NCI-H345 treated with DMSO at 0.1 percent for 48 hours (cell line): ENCODE measurements around the gene PTCH1.

Experiments
- DNase-seq: peaks from one replicate; lab custom pipeline; 2025; ENCODE audit not compliant: unreplicated experiment; lab: John Stamatoyannopoulos, UW

Gene PTCH1

GRCh38 chr9:95516734-95517558, at the start of gene PTCH1:
PTCH1 (minus strand) TSS chr9:95516971.
- DNase-seq: no peak

- DNase-seq: no peak
Measured at GRCh38 chr9:95565982-95566381, 49.2 kb upstream of the PTCH1 start.

- no peak for DNase-seq
Measured at GRCh38 chr9:95561913-95562312, 45.1 kb upstream of the PTCH1 start.

GRCh38 chr9:95557142-95557541, 40.4 kb upstream of the PTCH1 start:
- DNase-seq: no peak

- DNase-seq: no peak
Measured at GRCh38 chr9:95556521-95556920, 39.8 kb upstream of the PTCH1 start.

GRCh38 chr9:95552814-95553546, 36.2 kb upstream of the PTCH1 start:
- no peak for DNase-seq

- DNase-seq: no peak
Measured at GRCh38 chr9:95552255-95552654, 35.5 kb upstream of the PTCH1 start.

GRCh38 chr9:95551406-95551805, 34.6 kb upstream of the PTCH1 start:
- DNase-seq: no peak

- no peak for DNase-seq
Measured at GRCh38 chr9:95545831-95546567, 29.2 kb upstream of the PTCH1 start.

GRCh38 chr9:95533996-95534680, 17.4 kb upstream of the PTCH1 start:
- no peak for DNase-seq

GRCh38 chr9:95529910-95530309, 13.1 kb upstream of the PTCH1 start:
- no peak for DNase-seq

GRCh38 chr9:95528908-95529502, 12.2 kb upstream of the PTCH1 start:
- DNase-seq: no peak

GRCh38 chr9:95522871-95523370, 6.2 kb upstream of the PTCH1 start:
- no peak for DNase-seq

- no peak for DNase-seq
Measured at GRCh38 chr9:95521699-95522098, 4.9 kb upstream of the PTCH1 start.

GRCh38 chr9:95517559-95518425, 1.0 kb upstream of the PTCH1 start:
- DNase-seq: no peak

- no peak for DNase-seq
Measured at GRCh38 chr9:95516221-95516733, 494 bp downstream of the PTCH1 start.

GRCh38 chr9:95515272-95516113, 1.3 kb downstream of the PTCH1 start:
- no peak for DNase-seq

- no peak for DNase-seq
Measured at GRCh38 chr9:95514342-95514741, 2.4 kb downstream of the PTCH1 start.
